Activated gamma-delta T cell treated with Interleukin-2 at 50 U/mL for 16 hours (primary cell): ENCODE data around the gene MTUS2.
"Not testable (repeated sequence)": the region's sequence is repeated elsewhere in the genome, so short reads cannot be mapped to it uniquely, and the experiment has no call there.

Experiments
- DNase-seq: peaks from one replicate; pipeline ENCODE4 v3.0.0-alpha.2; 2020

MTUS2 gene

DNA sequence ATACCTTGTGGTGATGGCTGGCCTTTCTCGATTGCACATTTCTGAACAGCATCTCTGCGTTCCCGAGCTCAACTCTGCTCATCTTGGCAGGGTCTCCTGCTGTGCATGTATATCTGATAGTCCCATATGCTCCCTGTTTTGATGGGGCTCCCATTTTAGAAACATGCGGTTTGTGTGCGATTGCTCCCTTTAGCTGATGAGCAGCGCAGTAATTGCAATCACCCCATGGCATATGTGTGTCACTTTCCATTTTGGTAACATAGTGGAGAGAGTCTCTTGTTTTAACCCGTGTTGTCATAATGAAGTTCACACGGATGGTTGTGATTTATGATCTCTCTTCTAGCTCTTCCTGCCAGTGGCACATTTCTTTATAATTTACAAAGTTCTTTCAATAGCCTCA lies 144.7 kb downstream of the MTUS2 start:
- no peak for DNase-seq

DNA sequence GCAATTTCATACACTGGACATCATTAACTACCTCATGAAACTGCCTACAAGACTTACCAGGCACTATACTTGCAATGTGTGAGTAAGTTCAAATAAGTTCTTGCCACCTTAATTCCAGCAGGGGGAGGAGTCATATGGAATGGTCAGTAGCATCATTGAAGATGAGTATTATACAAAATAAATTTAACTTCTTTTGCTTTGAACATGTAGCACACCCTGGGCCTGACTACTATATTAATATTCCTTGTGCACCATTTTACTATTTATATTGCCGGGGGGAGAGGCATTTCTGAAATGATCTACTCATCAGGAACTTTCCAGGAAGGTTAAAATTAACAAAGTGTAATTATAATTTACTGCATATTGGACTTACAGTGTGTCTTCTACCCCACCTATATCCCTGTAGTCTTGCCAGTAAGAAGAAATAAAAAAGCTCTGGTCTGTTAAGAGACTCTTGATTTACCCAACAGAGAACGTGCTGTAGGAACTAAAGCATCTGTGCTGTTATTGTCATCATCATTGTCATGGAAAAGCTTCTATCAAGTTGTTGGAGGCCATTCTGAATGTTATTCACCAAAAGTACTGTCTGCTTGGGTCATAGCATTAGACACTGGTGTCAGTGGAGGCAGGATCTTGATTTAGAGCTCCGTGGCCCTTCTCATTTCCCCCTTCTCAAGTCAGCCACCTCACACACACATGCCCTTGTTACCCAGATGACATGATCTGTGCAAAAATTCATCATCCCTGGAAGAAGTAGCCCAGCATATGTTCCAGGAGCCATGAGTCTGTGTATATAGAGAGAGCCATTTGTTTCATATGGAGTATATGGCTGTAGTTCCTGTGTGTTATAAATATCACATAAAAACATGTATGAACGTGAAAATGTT lies 147.1 kb downstream of the MTUS2 start:
- DNase-seq, result no peak

DNA sequence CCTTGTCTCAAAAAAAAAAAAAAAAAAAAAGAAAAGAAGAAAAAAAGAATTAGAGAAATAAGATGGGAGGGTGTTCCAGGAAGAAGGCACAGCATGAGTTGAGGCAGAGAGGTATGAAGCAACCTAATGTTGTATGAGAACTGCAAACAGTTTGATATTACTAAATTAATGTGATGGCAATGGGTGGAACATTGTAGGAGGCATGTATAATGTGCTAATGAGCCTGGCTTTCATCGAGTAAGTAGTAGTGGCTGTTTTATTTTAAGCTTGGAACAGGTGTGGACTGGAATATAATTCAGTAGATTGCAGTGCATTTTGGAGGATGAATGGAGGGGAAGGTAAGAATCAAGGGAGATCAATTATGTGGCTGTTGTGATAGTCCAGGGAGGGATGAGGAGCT lies 156.1 kb downstream of the MTUS2 start:
- no peak for DNase-seq

DNA sequence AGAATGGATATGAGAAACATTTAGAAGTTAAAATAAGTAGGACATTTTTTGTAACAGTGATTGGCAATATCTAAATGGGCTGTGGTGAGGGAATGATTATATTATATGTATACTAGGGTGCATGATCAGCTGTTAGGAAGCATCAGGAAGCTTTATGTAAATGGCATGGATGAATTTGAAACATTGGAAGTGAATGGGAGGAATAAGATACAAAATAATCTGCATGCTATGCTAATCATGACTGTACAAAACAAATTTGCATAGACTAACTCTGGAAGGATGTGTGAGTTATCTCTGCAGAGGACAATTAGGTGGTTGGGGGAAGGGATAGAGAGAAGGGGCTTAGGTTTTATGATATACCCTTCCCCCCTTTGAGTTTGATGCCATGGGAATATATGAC lies 156.5 kb downstream of the MTUS2 start:
- no peak for DNase-seq

DNA sequence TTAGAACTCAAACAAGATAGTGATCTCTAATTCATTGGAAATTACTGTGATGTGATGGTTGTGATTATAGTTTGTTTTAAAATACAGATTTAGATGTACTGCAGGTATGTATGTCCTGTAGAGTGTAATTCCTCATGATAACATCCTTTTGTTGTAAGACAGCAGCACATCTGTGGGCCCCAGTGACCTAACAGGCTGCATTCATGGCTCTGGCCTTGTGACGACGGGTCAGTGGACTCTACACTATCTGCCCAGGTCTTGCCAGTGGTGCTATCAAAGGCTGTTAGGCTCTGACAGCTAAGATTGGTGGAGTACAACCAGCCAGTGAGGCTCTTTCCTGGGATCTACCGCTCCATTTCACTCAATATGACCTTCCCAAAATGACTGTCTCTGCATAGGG lies 158.4 kb downstream of the MTUS2 start:
- no peak for DNase-seq

DNA sequence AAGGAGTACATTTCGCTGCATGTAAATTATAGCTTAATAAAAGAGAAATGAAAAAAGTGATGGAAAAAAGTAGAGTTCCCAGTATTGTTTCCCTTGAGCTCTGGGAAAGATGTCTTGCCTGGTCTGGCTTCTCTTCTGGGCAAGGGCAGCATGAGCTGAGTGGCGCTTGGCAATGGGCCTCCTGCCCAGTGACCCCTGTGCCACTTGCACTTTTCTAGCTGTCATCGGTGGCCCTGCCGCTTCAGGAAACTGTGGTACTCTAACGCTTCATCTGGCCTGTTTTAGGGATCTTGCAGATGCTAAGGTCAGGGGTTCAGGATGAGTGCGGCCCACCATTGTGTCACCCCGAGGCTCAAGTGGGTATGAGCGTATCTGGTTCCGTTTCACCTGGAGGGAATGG lies 161.4 kb downstream of the MTUS2 start:
- DNase-seq, result no peak

DNA sequence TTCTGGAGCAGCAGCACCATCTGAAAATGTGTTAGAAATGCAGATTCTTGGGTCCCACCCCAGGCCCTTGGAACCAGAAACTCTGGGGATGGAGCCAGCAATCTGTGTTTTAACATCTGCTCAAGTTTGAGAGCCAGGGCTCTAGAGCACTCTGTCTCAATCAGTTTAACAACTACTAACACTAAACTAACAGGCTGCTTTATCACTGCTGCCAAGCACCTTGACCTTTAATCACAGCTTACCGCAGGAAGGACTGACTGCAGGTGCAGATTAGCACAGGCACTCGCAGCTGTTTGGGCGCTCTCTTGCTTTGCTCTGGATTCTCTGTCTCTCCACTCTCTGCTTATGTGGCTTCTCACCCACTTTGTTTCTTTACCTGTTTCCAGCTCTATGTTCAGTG lies 163.5 kb downstream of the MTUS2 start:
- DNase-seq, result no peak

DNA sequence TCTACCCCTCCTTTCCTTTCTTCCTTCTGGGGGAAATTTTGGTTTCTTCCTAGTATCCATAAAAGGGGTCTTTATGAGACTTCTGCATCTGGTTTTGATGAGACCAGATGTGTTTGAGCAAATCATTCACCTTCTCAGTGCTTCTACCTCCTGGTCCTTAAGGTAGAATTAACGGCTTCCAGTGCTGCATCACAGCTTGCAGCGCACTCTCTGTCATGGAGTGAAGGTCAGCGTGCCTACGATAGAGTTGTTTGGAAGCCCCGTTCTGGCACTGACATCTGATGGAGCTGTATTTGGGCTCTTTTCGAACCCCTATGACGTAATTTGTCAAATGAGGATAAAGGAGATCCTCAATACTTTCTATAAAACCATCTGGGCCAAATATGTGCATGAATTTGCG lies 164.2 kb downstream of the MTUS2 start:
- DNase-seq, result no peak

DNA sequence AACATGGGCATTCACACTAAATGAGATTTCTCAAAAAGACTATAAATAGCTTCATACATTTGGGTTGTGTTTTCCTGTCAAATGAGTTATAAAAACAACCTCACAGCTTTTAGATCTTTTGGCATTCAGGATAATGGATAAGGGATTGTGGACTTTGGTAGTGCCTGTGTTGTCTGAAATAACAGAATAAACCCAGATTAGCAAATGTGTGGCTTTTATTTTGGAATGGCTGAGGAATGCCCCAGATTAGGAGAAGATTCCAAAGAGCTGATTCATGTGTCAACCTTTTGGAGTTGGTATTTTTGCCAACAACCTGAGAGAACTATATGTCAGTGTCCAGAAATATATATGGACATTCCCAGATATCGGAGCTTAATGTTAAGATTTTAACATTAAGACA lies 164.7 kb downstream of the MTUS2 start:
- no peak for DNase-seq

DNA sequence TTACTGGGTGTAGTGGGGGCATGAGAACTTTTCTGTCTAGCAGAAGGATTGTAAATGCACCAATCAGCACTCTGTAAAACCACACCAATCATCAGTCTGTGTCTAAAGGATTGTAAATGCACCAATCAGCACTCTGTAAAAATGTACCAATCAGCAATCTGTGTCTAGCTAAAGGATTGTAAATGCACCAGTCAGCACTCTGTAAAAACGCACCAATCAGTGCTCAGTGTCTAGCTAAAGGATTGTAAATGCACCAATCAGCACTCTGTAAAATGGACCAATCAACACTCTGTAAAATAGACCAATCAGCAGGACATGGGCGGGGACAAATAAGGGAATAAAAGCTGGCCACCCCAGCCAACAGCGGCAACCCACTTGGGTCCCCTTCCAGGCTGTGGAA lies 170.2 kb downstream of the MTUS2 start:
- DNase-seq, result not testable (repeated sequence)

DNA sequence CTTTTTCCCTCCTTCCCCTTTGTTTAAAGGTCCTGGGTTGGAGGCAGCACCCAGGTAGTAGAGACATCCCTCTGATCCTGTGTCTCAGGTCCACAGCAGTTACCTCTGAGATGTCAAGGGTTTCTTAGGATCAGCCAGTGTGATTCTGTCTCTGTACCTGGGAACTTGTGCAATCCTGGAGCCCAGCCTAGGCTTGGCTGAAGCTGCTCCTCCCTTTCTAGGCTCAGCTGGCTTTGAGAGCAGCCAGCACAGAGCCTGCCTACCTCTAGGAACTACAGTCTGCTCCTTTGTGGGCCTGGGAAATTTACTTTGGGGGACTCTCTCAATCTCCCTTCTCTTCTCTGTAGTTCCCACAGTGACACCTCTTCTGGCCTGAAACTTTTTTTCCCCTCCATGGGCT lies 171.6 kb downstream of the MTUS2 start:
- no peak for DNase-seq

DNA sequence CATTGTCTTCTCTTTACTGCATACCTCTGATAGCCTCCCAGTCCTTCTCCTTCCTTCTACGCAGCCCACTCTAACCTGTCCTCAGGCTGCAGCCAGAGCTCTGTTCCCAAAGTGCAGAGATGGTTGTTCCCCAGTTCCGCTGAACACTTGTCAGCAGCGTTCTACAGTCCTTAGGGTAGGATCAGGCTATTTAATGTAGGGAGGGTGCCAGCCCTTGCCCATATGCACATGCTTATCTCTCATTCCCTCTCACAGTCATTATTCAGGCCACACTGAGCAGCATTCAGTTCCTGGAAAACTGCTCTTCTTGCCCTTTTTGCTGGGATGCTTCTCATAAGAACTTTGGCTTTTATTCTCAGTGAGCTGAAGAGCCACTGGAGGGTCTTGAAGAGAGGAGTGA lies 180.7 kb downstream of the MTUS2 start:
- no peak for DNase-seq

DNA sequence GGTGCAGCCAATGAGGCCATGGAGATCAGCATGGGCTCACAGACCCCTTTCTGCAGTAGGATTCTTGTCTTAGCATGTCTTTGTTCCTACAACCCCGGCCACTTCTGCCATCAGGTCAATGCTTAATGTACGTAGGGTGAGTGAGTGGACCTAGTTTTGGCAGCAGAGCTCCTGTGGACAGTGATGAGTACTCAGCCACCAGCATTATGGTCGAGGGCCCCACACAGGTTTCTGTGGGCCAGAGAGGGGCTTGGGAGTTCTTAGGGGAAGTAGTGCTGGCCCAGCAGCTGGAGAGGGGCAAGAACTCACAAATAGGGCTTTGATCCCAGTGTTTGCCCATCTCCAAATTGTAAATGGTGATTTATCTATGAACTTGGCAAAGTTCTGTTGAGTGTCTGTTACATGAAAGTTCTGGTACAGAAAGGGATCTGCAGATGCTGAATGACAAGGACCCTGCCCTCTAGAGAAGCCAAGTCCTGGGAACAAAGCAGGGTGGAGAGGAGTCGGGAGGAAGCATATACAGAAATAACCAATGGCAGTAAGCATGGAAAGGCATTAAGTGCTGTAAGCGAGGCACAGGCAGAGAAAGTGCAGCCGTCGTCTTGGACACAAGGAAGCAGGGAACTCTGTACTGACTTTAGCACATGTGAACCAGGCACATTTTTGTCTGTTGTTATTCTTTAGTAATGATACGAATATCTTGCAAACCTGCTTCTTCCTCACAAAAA lies 185.1 kb downstream of the MTUS2 start:
- DNase-seq, result no peak

DNA sequence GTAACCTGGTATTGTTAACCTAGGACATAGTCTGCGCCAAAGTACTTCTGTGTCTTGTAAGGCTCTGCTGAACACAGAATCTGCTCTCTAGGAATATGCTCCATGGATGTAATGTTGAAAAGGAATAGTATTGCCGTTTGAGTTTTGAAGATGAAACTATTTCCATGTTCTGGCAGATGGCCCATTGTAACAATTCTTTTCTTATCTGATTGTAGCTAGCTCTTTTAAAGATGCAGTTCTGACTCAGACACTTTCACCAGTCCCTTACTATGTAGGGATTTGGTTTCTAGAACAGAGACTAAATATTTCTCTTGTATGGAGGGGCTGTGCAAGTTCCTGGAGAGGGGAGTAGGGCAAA lies 185.6 kb downstream of the MTUS2 start:
- no peak for DNase-seq

DNA sequence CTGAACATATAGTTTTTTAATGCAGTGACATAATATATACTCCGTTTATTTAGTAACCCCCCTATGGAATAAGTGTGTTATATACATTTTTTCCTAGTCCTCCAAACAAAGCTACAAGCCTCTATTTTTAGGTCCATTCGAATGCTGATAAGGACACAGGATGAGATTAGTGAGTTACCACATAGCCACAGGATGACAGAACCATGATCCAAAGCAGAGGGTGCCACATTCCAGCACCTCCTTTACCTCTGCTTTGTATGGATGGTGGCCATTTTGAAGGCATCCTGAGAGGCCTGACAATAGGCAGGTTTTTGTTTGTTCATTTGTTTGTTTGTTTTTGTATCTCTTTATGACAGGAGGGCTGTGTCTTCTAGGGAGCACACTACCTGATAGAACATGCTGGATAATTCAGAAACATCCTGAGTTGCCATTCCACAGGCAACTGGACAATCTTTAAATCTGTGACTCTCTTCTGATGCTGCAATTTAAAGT lies 186.3 kb downstream of the MTUS2 start:
- DNase-seq, result no peak

DNA sequence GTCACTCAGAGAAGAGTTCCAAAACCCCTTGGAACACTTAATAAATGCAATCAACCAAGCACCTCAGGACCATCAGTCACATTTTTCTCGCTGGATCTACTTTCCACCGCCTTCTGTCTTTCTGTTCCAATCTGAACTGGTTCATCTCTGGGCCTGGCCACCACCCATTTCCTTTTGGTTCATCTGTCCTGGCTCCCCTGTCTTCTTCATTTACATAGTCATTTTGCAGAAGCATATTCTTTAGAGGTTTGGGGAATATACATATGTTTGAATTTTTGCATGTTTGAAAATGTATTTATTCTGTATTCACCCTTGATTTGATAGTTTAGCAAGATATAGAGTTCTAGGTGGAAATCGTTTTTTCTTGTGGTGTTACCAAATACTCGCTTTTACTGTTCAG lies 188.2 kb downstream of the MTUS2 start:
- no peak for DNase-seq

DNA sequence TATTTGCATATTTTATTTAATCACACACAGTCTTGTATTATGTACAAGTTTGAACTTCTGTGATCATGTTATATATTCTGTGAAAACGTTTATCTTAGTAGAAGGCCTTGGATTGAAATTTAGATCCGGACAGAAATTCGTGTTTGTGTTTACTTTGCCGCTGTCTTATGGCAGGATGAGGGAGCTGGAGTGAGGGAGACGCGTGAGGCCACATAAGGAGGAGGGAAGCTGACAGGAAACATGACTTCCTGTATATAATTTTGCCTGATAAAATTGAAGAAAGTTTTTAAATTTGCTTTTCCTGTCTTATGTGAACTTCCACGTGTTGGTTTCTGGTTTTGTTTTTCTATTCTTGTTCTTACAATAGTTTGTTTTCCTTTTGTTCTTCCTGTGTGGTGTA lies 200.2 kb downstream of the MTUS2 start:
- no peak for DNase-seq

DNA sequence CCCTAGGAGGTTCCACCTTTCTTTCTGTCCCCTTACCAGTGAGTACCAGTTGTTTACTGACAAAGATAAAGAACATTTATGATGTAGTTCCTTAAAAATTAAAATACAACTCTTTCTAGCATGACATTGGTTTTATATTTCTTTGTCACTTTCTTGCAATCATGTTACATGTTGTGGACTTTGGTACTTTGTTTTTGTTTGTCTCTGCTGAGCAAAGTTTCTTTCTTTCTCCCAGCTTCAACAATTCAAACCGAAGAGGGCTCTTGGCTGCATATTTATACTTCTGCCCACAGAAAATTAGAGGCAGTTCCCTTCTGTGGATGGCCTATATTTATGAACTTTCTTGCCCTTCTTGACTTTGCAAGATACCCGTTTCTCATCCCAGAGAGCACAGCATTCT lies 201.2 kb downstream of the MTUS2 start:
- DNase-seq, result no peak

DNA sequence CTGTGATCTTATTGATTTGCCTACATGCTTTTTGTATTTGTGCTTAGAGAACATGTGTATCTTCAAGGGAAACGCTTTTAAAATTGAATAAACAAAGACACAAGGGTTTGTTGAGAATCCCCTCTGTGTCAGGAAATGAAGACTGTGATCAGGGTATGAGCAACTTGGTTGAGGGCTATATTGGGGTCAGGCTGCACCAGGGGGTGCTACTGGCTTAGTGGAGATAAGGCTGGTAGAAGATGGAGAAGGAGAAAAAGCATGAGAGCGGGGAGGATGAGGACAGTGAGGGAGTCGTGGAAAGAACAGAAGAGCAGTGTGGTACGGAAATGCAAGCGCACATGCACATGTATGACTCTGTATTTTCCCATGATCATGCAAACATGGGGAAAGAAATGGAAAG lies 201.6 kb downstream of the MTUS2 start:
- no peak for DNase-seq

DNA sequence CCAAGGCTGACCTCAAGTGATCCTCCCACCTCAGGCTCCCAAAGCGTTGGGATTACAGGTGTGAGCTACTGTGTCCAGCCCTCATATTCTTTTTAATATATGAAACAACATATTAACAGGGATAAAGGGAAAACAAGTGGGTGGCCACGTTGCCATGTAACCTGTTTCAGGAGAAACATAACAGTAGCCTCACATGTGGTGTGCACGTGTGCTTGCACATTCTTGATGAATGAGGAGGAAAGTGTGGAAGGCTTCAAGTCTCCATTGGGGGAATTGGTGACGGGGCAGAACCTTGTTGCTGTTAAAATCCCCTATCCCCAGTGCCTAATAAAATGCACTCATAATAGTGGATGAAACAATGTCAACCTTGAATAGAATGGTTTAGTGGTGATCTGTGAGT lies 202.3 kb downstream of the MTUS2 start:
- no peak for DNase-seq

DNA sequence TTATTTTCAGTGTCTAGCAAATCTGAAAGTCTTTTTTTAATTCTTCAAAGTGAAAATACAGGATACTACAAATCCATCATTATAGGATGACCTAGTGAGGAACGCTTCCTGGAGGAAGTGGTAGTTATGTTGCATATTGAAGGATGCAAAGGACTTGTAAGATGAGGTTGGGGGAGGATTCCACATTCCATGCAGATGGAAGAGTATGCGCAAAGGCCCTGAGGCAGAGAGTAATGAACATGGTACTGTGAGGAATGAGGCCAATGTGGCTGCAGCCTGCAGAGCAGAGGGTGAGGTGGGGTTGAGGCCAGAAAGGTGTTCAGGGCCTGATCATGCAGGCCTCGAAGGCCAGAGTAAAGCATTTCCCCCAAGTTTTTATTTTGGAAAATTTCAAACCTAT lies 202.8 kb downstream of the MTUS2 start:
- no peak for DNase-seq

DNA sequence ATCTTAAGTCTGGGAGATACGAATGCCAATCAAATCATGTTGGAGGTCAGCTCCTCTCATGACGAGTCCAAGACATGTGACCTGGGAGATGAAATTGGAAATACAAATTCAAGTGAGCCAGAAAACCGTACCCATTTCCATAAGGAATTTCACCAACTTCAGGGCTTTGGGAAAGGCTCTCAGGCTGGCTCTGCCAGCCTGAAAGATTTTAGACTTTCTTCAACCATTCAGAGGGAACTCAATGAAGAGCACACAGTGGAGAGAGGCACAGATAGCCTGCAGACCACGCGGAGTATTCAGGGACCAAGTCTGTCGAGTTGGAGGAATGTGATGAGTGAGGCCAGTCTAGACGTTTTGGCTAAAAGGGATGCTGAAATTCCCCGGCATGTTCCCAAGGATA lies 204.6 kb downstream of the MTUS2 start:
- no peak for DNase-seq

DNA sequence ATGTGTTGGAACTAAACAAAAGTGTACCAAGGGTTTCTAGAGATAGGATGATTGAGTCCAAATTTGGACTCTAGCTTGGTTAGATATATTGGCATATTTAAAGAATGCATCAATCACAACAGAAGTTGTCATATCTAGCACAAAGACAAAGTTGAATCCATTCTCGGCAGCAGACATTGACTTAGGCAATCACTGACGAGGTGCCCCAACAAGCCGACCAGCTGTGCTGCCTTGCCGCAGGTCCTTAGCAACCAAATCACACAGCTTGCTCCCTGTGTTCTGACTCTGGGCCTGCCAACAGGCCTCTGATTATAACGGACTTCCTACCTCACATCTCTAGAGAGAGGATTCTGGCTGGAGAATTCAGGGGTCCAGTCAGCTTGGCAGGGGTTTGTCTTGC lies 208.7 kb downstream of the MTUS2 start:
- no peak for DNase-seq

DNA sequence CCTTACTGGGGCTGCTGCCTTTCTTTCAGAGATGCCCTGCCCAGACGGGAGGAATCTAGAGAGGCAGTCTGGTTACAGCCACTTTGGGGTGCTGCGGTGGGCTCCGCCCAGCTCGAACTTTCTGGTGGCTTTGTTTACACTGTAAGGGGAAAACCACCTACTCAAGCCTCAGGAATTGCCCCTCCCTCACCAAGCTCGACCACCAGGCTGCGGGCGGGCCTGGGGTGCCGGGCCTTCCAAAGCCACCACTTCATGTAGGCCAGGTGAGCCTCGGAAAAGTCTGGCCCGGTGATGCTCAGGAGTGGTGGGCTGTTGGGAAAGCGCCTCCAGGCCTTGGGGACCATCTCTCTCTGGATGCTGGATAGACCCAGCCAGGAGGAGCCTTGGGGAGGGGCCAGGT lies 218.6 kb downstream of the MTUS2 start:
- no peak for DNase-seq

DNA sequence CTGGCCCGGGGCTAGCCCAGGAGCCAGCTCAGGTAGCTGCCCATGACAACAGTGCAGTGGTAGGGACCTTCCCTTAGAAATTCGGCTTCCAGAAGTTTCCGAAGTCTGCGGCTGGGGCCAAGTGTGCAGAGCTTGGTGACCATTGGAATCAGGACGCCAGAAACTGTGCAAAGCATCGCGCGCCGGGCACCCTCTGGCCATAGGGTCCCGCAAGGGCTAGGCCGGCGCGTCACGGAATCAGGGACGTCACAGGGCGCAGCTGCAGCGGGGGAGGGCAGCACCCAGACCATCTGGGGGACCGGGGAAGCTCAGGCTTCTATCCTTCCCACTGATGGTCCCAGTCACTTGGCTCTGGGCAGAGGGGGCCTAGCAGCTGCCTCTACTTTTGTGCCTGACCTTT lies 219.1 kb downstream of the MTUS2 start:
- no peak for DNase-seq
